SK-N-SH treated with all-trans-retinoic acid at 6 μM for 48 hours (cell line): ENCODE results near the gene HLCS.

ENCODE experiments used
- ARNTL ChIP-seq: fragments of 450-650 bp; formaldehyde crosslinking; IDR thresholded peaks from 2 replicates; pipeline ENCODE4 v1.5.0; 2020; ENCODE audit warnings: low read depth, mild to moderate bottlenecking, moderate library complexity, borderline replicate concordance
- BACH2 ChIP-seq: fragments of 250-450 bp; sonication (Bioruptor Pico); IDR thresholded peaks from 2 replicates; pipeline ENCODE4 v1.9.0; 2021; ENCODE audit warnings: mild to moderate bottlenecking, borderline replicate concordance
- TF ChIP-seq, protein P1 (sequence below): fragments of 250-450 bp; sonication (Bioruptor Pico); IDR thresholded peaks from 2 replicates; pipeline ENCODE4 v1.8.0; 2020; ENCODE audit warnings: mild to moderate bottlenecking, moderate library complexity, borderline replicate concordance

DNA sequence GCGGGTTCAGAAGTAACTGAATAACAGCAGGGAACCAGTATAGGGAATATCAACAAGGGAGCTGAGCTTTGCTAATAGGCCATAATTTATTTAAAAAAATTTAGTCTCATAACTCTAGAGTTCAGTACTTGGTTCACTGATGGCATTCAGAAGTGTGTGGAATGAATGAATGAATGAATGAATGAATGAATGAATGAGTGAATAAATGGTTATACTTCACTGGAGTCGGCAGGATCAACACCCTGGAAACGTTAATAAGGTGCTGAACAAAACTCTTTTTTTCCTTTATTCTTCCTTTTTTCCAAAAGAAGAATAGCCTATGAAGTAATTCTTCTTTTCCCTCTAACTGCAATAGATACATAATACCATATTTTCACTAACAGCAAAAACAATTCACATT is 138.3 kb downstream of the HLCS start:
- no peak for TF ChIP-seq ARNTL
- TF ChIP-seq, protein P1, sequence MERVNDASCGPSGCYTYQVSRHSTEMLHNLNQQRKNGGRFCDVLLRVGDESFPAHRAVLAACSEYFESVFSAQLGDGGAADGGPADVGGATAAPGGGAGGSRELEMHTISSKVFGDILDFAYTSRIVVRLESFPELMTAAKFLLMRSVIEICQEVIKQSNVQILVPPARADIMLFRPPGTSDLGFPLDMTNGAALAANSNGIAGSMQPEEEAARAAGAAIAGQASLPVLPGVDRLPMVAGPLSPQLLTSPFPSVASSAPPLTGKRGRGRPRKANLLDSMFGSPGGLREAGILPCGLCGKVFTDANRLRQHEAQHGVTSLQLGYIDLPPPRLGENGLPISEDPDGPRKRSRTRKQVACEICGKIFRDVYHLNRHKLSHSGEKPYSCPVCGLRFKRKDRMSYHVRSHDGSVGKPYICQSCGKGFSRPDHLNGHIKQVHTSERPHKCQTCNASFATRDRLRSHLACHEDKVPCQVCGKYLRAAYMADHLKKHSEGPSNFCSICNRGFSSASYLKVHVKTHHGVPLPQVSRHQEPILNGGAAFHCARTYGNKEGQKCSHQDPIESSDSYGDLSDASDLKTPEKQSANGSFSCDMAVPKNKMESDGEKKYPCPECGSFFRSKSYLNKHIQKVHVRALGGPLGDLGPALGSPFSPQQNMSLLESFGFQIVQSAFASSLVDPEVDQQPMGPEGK (CRISPR knock-in tag): no peak
- TF ChIP-seq BACH2 (CRISPR knock-in tag): no peak
